GM18867 (cell line): Measurements from ENCODE around the gene MAP1LC3B2.

Experiments
- ATAC-seq: cut with Tn5 transposase; IDR thresholded peaks from one replicate; pipeline ENCODE4 v1.9.1; 2021; ENCODE audit warnings: mild to moderate bottlenecking, moderate library complexity; ENCODE audit not compliant: unreplicated experiment

The MAP1LC3B2 gene

DNA sequence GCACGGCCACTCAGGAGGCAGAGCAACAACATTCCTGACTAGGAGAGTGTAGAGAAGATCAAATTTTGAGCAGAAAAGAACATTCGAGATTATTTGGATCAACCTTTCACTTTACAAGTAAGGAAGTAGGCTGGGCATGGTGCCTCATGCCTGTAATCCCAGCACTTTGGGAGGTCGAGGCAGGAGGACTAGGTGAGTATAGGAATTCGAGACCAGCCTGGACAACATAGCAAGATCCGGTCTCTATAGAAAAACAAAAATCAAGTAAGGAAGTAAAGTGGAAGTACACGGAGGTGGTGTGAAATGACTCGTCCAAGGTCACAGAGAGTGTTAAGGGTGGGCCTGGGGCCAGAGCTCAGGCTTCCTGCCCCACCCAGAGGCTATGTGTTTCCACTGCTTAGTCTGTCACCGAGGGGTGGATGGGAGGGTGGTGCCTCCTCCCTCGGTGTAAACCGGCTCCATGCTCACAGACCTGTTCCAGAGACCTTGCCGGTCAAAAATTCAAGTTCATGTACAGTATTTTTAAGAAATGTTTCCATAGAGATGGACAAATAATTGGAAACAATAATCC, 51.9 kb downstream of the MAP1LC3B2 start:
- no peak for ATAC-seq

DNA sequence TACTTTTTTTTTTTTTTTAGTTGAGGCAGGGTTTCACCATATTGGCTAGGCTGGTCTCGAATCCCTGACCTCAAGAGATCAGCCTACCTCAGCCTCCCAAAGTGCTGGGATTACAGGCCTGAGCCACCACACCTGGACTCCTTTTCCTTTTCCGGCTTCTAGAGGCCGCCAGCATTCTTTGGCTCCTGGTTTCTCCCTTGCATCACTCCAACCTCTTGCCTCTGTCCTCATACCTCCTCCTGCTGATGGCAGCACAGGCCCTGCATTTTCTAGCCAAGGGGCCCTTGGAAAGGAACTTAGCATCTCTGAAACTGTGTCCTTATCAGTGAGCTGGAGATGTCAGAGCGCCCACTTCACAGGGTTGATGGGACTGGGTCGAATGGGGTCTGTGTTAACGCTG, 53.3 kb downstream of the MAP1LC3B2 start:
- no peak for ATAC-seq

DNA sequence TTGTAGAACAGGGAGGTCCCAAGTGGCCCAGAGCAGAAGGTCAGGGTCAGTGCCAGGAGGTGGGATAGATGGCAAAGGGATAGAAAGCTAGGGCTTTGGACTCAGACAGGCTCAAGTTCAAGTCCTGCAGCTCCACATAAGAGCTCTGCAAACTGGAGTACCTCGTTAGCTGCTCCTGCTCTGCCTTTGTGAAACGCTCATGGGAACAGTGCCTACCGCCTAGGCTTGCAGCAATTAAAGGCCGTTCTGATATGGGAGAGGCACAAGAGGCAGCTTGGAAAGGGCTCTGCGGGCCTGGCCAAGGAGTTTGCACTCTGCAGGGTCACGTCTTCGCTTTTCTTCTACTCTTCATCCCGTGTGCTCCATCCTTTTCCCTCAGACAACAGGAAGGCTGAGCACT, 54.1 kb downstream of the MAP1LC3B2 start:
- no peak for ATAC-seq

DNA sequence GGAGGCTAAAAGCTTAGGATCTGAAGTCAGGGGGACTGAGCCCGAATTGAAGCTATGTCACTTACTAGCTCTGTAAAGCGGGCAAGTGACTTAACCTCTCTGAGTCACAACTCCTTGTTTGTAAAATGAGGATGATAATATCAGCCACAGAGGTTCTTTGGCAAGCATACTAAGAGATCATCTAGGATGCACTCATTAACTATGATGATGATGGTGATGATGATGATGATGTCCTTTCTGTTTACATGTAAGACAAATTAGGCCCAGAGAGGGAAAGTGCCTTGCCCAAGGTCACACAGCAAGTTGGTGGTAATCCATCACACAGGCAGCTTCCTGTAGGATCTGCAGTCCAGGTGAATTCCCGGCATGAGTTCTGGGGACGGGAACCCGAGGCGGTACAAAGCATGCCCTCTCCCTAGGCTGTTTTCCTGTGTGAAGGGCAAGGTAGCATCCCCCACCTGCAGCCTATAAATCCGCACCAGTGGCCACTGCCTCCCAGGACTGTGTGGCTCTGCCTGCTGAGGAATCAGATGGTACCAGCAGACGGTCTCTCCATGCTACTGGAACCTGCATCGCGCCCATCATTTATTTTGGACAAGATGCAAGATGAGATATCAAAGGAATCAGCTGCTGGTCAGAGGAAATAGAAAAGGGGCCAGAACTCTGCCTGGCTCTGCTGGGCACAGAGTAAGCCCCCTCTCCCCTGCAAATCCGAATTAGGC, 55.2 kb downstream of the MAP1LC3B2 start:
- no peak for ATAC-seq

DNA sequence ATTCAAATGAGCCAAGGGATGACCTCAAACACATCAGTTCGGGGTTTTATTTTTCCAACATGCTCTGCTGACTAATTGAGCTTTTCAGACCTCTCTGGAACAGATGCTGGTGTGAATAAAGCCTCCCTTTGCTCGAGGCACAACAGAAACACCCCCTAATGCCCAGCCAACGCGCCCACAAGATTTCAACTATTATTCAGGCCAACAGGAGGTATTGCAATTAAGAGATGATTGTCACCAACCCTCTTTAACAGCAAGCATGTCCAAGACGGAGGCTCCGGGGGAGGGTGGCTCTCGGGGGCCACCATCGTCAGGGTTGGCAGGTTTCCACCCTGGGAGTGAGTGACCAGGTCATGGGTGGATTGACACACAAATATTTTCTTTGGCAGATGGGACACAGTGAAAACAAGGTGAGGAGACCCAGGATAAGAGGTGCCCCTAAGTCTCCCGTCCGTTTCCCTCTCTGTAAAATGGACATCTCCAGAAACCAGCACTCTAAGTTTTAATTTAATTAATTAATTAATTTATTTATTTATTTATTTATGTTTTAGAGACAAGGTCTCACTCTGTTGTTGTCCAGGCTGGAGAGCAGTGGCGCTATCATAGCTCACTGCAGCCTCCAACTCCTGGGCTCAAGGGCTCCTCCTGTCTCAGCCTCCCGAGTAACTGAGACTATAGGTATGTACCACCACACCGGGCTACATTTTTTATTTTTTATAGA, 56.1 kb downstream of the MAP1LC3B2 start:
- ATAC-seq: no peak

DNA sequence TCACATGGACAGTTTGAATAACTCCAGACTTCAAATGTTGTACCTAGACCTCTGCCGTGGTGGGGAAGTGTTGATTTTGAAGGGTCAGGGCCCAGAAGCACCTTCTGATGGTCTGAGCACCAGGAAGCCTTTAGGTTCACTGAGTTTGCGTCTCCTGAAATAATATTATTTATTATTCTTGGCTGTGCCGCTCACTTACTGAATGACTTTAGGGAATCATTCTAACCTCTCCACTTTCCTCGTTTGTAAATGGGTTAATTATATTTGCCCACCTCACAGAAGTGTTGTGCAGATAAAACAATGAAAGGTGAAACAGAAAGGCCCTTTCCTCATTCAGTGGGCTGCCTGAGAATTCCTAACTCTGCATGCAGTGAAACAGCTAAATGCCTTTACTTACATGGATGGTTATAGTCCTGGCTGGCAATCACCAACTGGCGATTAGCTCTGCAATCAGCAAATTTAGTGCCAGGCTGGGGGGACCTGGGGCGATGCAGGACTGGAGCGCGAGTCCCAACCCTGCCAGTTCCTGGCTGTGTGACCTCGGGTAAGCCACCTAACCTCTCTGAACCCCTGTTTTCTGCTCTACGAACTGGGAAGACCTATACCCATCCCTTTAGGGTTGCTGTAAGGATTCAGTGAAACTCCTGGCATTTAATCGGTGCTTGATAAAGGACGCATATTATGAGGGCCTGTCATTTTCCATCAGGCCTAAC, 57.5 kb downstream of the MAP1LC3B2 start:
- ATAC-seq: no peak

DNA sequence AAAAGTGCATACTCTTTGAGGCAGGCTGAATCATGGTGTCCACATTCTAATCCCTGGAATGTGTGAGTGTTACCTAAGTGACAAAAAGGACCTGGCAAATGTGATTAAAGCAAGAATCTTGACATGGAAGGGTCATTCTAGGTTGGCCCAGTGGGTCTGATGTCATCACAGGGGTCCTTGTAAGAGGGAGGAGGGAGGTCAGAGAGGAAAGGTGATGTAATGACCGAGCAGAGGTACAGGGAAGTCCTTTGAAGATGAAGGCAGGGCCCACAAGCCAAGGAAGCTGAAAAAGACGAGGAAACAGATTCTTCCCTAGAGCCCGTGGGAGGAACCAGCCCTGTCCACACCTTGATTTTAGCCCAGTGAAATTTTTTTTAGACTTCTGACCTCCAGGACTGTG, 60.1 kb downstream of the MAP1LC3B2 start:
- ATAC-seq: no peak

DNA sequence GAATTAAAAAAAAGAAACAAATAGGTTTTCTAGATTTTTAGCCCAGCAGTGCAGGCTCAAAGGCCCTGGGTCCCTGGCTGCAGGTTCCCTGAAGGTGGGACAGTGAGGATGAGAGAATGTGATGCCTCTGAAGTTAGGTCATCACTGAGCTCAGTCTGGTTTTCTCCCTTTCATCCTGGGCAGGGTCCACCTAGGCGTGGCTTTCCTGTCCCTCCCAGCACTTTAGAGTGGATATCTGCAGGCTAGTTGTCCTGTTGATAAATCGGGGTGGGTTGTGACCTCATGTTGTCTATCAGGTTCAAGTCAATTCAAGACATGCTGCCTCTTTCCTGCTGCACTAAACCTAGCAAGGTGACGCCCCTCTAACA, 60.9 kb downstream of the MAP1LC3B2 start:
- ATAC-seq: no peak

DNA sequence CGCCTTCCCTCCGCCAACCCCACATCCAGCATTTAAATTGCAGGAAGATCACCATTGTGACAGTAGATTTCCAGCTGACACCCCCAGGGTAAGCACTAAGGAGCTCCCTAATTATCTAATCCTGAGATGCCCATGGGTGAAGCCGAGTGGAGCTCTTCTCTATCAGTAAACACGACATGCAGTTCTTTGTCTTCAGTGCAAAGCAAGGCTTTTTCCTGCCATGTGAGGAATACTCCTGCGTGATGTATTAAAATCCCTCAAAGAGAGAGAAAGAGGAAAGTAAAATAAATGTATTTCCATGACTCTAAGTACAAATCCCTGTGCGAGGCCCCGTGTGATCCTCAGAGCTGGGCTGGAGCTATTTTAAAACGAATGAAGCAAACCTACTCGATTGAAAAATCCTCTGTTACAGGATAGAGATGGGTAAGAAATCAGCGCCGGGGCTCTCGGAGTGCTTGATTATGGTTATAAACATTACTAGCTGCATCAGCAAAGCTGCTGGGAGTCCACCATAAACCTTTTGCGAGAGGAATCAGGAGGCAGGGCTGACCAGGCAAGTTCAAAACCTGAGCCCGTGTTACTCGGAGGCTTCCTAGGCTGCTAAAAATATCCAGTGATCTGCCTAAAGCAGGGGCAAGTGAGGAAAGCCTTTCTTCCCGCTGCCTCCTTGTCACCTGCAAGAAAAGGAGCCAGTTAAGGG, 61.5 kb downstream of the MAP1LC3B2 start:
- ATAC-seq: no peak

DNA sequence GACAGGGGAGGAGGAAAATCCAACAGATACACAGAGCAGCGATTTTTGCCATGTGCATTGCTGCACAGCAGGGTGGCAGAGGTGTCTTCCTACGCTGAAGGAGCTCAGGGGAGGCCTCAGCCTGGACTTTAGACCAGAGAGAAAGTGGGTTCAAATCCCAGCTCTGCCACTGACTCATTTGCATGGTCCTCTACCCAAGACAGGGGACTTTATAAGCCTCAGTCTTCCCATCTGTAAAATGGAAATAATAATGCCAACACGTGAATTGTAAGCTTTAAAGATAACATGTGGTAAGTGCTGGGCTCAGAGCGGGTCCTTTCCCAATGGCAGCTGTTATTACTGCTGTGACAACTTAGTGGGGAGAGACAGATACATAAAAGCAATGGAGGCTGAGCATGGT, 62.0 kb downstream of the MAP1LC3B2 start:
- no peak for ATAC-seq

DNA sequence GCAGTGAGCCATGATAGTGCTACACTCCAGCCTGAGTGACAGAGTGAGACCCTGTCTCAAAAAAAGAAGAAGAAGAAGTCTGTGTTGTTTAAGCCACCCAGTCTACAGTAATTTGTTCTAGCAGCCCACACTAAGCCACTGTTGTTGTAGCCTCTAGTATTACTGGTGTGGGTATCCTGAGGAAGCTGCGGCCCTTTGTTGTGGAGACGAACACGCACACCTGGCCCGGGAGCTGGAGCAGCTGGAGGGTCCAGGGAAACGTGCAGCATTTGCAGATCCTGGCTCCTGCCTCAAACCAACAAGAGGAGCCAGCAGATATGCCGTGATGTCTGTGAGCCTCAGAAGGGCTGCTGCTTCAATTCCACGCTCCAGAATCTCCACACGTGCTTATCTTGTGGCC, 65.3 kb downstream of the MAP1LC3B2 start:
- ATAC-seq: no peak

DNA sequence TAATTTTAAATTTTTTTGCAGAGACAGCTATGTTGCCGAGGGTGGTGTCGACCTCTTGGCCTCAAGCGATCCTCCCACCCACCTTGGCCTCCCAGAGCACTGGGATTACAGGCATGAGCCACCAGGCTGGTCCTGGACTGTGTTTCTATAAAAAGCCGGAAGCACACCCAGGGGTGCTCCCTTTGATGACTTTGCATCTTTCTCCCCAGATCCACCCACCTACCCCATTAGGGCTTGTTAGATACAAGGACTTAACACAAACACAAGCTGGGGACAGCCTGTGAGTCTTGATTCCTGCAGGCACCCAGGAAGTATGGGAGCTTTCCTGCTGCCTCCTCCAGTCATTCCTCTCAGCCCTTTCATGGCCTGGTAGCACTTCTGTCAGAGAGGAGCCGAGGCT, 67.0 kb downstream of the MAP1LC3B2 start:
- no peak for ATAC-seq
